IMR-90 (cell line): ENCODE data around the gene PDZD2.

Source experiments
- MAFK ChIP-seq: IDR thresholded peaks from 2 replicates; pipeline ENCODE4 v1.6.1; 2012; ENCODE audit warnings: low read depth, low read length, improper control_type of control experiment
- POLR2A ChIP-seq: IDR thresholded peaks from 2 replicates; pipeline ENCODE4 v1.6.1; 2012; ENCODE audit warnings: mild to moderate bottlenecking, low read depth, low read length
- RFX5 ChIP-seq: IDR thresholded peaks from 2 replicates; pipeline ENCODE4 v1.8.0; 2012; ENCODE audit warnings: low read depth, mild to moderate bottlenecking, low read length, moderate library complexity
- TF ChIP-seq, protein P1 (sequence below): conservative IDR thresholded peaks from 2 replicates; pipeline ENCODE4 v1.5.1; 2012; ENCODE audit warnings: mild to moderate bottlenecking, low read depth, low read length, improper control_type of control experiment

DNA sequence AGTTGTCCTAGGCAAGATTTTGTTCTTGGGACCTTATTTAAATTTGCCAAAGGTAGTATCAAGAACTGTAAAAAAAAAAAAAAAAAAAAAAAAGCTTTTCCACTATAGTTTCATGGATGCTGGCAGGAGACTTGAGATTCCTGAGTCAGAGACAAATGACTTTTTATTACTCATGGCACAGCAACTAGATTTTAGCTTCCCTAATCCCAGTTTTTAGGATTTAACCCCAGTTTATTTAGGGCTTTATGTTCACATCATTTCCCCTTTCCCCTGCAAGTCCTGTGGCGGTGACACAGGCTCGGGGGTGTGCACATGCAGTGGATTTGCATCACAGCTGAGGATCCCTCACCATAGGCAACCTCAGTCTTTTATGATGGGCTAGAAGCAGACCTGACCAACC is 390.3 kb downstream of the PDZD2 start:
- TF ChIP-seq POLR2A (no peak), MAFK (no peak), RFX5 (no peak)
- TF ChIP-seq, protein P1, sequence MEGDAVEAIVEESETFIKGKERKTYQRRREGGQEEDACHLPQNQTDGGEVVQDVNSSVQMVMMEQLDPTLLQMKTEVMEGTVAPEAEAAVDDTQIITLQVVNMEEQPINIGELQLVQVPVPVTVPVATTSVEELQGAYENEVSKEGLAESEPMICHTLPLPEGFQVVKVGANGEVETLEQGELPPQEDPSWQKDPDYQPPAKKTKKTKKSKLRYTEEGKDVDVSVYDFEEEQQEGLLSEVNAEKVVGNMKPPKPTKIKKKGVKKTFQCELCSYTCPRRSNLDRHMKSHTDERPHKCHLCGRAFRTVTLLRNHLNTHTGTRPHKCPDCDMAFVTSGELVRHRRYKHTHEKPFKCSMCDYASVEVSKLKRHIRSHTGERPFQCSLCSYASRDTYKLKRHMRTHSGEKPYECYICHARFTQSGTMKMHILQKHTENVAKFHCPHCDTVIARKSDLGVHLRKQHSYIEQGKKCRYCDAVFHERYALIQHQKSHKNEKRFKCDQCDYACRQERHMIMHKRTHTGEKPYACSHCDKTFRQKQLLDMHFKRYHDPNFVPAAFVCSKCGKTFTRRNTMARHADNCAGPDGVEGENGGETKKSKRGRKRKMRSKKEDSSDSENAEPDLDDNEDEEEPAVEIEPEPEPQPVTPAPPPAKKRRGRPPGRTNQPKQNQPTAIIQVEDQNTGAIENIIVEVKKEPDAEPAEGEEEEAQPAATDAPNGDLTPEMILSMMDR: no peak
